Kidney glomerular epithelial cell (primary cell): ENCODE data around the gene ADAP1.
"Not testable (repeated sequence)": the region's sequence is repeated elsewhere in the genome, so short reads cannot be mapped to it uniquely, and the experiment has no call there.

Experiments used
- DNase-seq: peaks from one replicate; lab custom pipeline; 2025; lab: John Stamatoyannopoulos, UW

The ADAP1 gene

DNA sequence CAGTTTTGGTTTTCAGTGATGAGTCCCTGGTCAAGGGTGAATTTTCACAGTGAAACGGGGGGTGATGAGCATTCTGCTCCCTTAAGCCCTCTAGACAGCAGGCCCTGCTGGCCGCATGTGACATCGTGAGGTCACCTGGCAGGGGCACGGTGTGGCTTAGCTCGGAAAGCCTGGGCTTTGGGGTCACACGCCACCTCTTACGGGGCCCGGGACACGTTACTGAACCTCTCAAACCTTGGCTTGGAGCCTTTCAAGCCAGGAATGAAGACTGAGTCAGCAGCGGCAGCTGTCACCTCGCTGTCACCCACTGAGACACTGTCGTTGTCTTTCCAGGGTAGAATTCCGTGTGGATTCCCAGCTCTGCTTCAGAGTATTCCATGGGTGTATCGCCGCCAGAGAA lies 74.0 kb downstream of the ADAP1 start:
- no peak for DNase-seq

DNA sequence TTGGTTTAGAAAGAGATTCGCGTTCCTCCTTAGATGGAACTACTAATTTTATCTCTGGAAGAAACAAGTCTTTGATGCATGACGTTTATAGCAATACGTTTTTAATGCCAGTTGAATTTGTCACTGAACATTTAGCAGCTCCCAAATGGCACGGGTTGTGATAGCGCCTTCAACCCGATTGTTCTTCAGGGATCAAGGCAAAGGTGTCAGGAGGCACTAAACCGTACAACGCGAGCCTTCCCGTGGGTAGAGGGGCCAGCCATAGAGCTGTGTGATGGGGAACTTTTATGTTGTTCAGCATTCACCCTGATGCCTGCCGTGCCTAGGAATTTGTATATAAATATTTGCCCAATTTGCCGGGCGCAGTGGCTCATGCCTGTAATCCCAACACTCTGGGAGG lies 74.8 kb downstream of the ADAP1 start:
- no peak for DNase-seq

DNA sequence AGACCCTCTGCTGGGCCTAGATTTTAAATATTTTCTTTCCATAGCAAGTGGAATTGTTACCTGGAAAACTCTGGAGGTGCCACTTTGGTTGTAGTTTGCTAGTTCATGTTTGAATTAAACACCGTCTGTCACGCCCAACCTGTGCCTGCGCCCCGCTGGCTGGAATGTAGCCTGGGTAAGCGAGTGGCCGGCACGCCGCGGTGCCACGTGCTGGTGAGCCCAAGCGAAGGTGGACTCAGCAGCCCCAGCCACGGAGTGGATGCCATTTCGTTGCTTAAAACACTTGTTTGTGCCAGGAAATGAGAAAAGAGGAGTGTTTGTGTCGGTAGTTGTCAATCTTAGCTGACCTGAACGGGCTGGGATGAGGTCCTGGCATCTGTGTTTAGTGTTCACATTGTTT lies 75.4 kb downstream of the ADAP1 start:
- no peak for DNase-seq

DNA sequence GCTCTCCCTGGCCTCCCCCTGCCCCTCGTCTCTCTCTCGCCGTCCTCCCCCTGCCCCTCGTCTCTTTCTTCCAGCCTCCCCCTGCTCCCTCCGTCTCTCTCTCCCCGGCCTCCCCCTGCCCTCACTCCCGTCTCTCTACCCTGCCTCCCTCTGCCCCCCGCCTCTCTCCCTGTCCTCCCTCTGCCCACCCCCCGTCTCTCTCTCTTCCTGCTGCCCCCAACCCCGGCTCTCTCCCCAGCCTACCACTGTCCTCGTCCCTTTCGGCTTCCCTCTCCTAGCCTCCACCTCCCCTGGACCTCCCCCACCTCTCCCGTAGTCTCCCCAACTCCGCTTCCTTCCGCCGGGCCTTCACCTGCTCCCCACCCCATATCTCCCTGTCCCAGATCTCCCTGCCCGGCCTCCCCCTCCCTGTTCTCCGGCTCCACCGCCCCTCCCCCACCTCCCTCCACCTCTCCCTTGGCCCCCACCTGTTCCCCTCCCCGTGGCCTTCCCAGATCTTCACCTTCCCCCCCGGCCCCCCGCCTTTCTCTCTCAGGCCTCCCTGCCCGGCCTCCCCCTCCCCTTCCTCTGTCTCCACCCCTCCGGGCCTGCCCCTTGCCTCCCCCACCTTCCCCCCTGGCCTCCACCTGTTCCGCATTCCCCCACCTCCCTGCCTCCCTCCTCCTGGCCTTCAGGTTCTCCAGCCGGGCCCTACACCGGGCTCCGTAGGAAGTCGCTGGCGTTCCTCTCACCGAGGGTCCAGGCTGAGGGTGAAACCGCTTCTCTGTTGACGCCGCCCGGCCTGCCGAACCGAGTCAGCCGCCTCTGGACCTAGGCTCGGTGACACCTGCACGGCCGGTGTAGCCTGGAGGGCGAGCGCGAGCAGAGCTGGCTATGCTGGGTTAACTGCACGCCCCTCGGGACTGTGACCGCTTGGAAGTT lies 76.9 kb downstream of the ADAP1 start:
- DNase-seq = no peak

DNA sequence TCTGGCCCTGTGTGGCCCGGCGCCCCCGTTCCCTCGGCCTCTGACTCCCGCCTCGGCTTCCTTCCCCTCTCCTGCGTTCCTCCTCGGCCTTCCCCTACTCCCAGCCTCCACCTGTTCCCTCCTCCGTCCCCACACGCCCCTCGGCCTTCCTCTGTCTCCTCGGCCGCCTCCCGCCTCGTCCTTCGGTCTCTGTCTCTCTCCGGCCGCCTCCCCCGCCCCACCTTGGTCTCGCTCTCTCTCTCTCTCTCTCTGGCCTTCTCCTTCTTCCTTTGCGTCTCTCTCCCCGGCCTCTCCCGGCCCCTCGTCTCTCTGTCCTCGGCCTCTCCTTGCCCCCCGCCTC lies 77.5 kb downstream of the ADAP1 start:
- no peak for DNase-seq

DNA sequence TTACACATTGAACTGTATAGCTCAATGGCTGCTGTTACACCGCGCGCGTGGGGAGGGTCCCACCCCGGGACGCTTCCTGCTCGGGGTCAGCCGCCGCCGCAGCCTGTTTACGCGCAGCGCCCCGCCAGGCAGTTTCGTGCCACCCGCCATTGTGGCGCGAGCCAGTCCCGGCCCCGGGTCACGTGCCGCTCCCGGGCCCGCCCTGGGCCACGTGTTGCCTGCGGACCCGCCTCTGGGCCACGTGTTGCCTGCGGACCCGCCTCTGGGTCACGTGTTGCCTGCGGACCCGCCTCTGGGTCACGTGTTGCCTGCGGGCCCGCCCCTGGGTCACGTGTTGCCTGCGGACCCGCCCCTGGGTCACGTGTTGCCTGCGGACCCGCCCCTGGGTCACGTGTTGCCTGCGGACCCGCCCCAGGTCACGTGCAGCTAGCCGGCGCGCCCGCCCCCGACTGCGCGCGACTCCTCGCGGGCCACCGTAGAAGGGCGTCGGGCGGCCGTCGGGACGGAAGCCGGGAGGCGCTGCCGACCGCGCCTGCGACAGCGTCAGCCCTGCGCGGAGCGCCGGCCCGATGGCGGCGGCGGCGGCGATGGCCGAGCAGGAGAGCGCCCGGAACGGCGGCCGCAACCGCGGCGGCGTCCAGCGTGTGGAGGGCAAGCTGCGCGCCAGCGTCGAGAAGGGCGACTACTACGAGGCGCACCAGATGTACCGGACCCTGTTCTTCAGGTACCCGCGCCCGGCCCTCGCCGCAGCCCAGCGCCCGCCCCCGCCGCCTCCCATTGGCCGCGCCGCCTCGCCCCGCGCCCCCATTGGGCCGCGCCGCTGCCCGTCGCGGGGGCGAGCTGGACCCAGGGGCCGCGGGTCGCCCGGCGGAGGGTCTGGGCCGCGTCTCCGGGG lies 78.2 kb downstream of the ADAP1 start, which contains the start of gene GET4:
Gene GET4 (plus strand): TSS at position 478 of the 895 bp plus-strand sequence. CDS start 92 bp downstream, at position 570.
- peak; percentile 58 for DNase-seq

DNA sequence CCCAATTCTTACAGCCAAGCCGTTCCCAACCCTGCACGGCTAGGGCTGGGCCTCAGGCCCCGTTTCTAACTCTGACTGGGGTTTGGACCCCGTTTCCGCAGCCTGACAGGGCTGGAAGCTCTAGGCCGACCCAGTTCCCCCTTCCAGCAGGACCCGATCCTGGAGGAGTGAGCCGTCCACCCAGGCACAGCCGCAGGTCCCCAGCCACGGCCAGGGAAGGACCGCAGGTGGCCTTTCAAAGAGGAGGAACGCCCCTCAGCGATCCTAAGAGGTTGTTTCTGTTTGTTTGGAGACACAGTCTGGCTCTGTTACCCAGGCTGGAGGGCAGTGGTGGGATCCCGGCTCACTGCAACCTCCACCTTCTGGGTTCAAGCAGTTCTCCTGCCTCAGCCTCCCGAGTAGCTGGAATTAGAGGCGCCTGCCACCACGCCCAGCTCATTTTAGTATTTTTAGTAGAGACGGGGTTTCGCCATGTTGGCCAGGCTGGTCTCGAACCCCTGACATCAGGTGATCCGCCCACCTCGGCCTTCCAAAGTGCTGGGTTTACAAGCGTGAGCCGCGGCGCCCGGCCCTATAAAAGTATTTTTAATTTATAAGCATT lies 78.9 kb downstream of the ADAP1 start:
- DNase-seq = no peak

DNA sequence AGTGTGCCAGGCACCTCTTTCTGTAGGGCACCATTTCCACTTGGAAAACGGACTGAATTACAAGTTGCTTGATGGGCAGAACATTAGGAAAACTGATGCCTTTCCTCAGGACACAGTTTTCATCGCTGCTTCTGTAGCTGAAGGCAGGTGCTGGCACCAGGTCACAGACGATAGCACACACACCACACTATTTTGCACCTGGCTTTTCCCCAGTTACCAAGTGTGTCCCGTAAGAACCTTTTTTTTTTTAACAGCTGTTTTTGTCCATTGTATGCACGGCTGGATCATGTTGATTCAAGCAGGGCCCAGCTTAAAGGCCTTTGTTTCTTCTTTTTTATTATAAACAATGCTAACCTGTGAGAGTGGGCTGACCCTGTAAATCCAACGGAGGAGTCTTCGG lies 79.4 kb downstream of the ADAP1 start:
- no peak for DNase-seq

DNA sequence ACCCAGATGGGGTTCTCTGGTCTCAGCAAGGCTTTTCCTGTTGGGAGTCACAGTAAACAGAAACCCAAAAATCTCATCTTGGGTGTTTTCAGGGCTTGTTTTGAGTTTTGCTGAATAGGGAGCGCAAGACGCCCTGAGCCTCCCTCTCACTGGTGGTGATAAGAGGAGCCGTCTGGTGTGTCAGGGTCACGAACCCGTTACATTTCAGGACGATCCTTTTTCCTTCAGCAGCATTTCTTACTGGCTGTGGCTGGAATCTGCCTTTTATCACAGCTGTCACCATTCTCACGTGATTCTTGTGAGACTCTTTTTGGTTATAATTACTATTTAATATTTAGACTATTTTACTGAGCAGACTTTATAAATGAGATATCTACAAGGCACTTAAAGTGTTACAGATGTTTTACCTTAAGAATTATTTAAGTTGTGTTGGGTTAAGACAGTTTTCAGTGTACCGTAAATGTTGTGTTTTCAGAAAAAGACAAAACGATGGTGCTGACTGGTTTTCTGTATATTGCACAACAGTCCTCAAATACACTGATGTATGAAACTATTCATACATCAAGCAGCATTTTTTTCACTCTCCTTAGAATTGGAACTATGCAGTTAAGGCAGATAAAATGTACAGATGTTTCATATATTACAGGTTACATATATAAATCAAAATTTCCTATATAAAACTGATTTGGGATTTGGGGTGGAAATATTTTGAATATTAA lies 80.3 kb downstream of the ADAP1 start:
- DNase-seq = no peak

DNA sequence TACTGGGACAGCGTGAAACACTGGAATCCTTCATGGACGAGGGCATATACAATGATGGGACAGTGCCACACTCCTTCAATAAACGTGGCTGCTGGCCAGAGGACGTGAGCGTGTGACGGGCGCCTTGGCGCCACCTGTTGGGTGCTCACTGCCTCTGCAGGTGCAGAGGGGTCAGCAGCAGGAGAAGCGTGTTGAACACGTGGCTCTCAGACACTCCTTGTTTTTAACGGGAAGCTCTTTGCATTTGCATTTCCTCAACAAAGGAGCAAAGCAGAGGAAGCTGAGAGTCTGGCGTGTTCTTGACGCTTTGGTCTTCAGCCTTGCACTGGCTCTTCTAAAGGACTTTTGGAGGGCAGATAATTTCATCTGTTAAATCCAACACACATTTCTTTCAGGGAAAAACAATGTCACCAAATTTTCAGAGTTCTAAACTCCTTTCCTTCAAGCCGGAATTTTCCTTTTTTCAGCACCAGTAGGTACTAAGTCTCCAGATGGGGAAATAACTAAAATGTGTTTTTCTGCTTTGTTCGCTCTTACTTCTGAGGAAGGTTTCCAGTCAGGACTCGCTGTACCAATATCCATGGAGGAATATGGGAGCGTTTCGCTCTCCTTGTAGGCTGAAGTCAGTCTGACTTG lies 81.0 kb downstream of the ADAP1 start:
- DNase-seq = peak; percentile 73

DNA sequence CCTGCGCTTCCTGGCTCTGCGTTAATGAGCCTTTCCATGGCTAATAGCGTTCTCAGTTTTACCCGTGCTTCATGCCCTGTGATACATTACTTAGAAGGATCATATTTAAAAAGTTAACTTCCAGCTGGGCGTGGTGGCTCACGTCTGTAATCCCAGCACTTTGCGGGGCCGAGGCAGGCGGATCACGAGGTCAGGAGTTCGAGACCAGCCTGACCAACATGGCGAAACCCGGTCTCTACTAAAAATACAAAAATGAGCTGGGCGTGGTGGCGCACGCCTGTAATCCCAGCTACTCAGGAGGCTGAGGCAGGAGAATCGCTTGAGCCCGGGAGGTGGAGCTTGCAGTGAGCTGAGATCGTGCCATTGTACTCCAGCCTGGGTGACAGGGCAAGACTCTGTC lies 81.8 kb downstream of the ADAP1 start:
- not testable (repeated sequence) for DNase-seq

DNA sequence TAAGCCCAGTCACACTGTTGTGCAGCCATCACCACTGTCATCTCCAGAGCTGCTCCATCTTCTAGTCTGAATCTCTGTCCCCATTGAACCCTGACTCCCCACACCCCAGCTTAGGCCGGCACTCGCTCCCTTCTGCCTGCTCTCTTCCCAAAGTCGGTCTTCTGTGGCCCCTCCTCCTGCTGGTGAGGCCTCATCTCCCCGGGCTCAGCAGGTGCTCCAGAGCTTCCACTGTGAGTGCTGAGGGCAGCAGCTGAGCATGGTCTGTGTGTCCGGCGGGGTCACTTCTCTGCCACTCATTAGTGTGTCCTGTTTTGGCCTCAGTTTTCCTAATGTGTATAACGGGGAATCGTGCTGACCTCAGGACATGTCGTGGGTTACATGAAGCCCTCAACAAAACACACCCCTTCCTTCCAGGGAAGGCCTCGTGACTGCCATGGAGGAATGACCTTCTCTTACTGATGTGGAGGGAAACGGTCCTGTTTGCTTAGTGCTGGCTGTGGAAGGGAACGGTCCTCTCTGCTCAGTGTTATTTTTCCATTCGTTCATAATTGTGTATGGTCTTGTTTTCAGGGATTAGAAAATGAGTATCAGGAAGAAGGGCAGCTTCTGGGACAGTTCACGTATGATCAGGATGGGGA lies 82.5 kb downstream of the ADAP1 start:
- no peak for DNase-seq

DNA sequence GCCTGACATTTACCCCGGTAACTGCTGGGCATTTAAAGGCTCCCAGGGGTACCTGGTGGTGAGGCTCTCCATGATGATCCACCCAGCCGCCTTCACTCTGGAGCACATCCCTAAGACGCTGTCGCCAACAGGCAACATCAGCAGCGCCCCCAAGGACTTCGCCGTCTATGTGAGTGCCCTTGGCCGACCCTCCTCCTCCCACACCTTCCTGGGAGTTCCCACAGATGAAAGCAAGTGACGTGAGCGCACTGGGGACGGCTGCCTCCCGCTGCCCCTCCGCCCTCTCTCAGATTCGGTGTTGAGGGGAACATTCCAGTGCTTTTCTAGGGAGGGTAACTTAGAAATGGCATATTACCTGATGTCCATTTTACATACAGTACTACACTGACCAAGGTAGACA lies 85.1 kb downstream of the ADAP1 start:
- no peak for DNase-seq

DNA sequence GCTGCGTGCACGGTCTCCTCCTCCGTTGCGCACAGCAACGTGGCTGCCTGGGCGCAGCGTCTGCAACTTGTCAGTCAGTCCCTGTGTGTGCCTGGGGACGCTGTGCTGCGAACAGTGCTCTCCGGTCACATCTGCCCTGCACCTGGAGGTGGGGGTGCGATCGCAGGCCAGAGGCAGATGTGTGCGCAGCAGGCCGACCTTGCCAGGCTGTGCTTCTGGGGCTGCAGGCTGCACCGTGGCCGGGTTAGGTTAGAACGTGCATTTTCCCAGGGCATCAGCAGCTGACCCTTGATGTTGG lies 86.3 kb downstream of the ADAP1 start:
- DNase-seq = no peak

DNA sequence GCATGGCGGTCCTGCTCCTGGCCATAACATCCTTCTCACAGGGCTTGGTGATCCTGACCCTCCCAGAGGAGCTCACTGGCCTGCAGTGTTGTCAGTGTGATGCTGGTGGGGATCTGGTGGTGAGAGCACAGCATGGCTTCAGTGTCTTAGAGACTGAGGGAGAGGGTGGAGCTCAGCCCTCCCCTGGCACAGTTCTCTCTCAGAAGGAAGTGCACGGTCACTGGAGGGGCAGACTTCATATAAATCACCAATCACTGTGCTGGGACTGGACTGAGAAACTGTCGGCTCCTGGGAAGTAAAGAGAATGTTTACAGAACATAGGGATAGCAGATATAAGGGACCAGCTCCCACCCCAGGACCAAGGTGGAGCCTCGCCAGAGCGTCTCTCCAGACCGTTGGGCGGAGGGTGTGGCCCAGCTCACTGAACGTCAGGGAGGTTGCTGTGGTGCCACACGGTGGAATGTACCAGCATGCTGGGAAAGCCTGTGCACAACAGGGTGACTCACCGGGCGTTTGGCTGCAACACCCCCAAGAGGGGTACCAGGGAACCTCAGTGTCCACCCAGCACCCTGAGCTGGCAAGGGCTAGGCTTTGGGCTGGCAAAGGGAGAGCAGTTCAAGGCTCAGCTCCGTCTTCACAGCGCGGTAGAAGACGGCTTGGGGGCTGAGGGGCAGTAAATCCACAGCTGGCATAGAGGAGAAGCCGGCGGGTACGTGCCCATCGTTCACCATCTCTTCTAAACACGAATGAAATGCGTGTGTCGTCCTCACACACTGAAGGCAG lies 86.9 kb downstream of the ADAP1 start:
- DNase-seq = no peak

DNA sequence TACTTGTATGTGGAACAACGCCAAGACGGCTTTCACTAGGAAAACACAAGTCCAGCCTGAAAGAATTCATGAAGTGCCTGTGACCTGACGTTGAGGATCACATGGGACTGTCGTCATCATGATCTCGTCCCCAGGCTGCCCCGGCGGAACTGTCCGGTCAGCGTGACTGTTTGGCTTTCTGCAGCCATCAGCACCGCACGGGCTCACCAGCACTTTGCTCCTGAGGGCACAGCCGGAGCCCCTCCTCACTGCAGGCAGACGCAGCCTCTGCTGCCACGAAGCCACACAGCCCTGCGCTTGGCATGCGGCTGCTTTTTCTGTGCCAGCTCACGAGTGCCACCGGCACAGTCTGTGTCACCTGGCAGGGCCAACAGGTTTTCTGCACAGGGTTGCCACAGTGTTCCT lies 87.5 kb downstream of the ADAP1 start:
- DNase-seq = no peak

DNA sequence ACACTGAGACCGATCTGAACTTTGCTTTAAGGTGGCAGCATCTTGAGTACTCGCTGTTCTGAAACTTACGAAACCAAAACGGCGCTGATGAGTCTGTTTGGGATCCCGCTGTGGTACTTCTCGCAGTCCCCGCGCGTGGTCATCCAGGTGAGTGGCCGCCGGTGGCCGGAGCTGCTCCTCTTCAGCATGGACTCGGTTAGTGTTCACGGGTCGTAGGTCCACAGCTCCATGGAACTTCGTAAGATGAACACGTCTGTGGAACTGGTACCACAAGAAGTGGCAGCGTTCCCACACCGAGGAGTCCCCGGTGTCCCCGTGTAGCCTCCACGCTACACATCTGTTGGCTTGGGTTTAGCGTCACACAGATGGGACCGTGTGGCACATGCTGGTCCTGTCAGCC lies 88.6 kb downstream of the ADAP1 start:
- DNase-seq = no peak

DNA sequence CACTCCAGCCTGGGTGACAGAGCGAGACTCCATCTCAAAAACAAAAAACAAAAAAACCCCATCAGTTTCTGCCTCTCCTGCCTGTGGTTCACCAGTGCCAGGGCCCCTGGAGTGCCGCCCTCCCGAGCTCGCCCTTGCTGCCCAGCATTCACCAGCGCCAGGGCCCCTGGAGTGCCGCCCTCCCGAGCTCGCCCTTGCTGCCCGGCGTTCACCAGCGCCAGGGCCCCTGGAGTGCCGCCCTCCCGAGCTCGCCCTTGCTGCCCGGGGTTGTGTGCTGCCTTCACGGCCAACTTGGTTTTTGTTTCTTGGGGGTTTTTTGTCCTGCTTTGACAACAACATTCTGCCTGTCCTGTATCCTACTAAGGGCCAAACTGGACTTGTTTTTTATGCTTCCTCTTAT lies 91.4 kb downstream of the ADAP1 start:
- no peak for DNase-seq

DNA sequence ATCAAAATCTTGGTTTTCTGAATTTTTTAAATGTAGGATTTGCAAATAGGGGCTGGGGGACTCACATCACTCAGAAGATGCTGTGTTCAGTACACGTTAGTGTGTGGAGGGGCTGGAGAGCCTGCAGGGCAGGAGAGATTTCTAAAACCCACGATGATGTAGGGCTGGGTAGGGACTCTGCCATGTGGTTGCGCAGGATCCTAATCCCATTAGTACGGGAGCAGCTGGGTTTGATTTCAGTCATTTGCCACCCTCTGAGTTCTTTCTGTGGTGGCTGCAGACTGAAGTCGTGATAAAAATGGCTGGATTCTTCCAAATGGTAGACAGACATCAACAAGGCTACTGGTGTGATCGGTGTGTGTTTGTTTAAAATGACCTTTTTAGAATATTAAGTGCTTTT lies 92.3 kb downstream of the ADAP1 start:
- no peak for DNase-seq

DNA sequence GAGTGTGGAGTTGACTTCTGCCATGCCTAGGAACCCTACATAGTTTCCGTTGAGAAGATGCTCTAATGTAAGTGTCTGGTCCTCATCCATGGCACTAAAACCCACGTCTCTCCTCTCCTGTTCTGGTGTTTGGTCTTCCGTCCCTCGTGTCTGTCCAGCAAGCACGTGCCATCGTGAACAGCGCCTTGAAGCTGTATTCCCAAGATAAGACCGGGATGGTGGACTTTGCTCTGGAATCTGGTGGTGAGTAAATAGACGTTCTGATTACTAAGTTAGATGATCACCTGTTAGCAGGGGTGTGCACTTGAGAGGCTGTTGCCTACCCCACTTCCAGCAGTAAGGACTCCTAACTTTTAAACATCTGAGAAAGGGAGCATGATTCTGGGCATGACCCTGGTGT lies 93.3 kb downstream of the ADAP1 start:
- DNase-seq = no peak
